Liver (tissue), 3 donors: Measurements from ENCODE around the gene THY1.

Experiments used
- CTCF ChIP-seq: fragments of 150-350 bp; IDR thresholded peaks from 2 replicates; pipeline ENCODE4 v1.5.1; 2017; ENCODE audit warnings: improper control_type of control experiment, low read depth, low read length; ENCODE audit not compliant: missing input control
- MAX ChIP-seq: IDR thresholded peaks from 2 replicates; pipeline ENCODE4 v1.6.1; 2016; ENCODE audit warnings: antibody characterized with exemption
- RAD21 ChIP-seq, 2 donors: IDR thresholded peaks; 2 replicates each; pipeline ENCODE4 v1.6.1; 2016; ENCODE audit warnings: antibody characterized with exemption in 2 of 2, mild to moderate bottlenecking in 2 of 2
- donor health status: healthy.
- donor health status: healthy.

GRCh38 chr11:119374632-119375336 lies 48.2 kb downstream of the THY1 start:
- TF ChIP-seq CTCF (no peak), MAX (no peak), RAD21 (IDR thresholded peaks at IDR 0.05) (no peak)
